ENCODE measurements around the gene ISCU. TPM values are rescaled to one million over a fixed set of nuclear protein-coding genes. Genes with fewer than 3 reads are reported as not detected.
A peak's percentile ranks its signal among the peaks of the same experiment; 100 is the strongest.

ISCU gene
- total RNA-seq, 1 donor, result 184 TPM

DNA sequence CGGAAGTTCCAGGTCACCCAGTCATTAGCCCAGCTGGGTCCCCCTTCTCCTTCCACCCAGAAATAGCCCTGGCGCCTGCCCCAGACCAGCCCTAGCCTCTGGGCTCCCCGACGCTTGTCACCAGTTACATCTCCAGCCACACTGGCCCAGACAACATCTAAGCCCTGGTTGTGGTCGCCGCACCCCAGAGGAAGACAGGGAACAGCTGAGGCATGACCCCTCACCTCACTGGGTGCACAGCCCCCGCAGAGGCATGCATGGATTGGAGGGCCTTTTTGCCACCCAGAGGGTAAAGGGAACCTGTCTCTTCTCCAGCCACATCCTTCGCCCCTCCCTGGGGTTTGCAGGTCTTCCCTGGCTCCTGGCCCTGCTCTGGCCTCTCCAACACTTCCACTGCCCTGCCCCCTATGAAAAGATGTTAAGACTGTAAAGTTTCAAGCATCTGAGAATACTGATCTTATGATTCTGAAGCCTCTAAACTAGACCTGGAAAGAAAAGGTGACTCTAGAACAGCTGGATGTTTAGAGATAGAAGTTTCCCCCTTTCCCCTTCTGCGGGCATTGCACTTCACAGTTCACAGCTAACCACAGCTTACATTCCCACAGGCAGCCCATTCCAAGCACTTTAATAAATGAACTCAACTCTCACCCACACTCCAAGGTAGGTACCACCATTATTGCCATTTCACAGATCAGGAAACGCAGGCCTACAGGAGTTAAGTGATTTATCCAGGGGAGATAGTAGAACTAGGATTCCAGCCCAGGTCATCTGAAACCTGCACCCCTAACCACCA, 20.8 kb downstream of the ISCU start:
- peak; percentile 65 for DNase-seq (ENCODE audit: insufficient read length, low spot score, missing footprints)
- TF ChIP-seq, protein P1, sequence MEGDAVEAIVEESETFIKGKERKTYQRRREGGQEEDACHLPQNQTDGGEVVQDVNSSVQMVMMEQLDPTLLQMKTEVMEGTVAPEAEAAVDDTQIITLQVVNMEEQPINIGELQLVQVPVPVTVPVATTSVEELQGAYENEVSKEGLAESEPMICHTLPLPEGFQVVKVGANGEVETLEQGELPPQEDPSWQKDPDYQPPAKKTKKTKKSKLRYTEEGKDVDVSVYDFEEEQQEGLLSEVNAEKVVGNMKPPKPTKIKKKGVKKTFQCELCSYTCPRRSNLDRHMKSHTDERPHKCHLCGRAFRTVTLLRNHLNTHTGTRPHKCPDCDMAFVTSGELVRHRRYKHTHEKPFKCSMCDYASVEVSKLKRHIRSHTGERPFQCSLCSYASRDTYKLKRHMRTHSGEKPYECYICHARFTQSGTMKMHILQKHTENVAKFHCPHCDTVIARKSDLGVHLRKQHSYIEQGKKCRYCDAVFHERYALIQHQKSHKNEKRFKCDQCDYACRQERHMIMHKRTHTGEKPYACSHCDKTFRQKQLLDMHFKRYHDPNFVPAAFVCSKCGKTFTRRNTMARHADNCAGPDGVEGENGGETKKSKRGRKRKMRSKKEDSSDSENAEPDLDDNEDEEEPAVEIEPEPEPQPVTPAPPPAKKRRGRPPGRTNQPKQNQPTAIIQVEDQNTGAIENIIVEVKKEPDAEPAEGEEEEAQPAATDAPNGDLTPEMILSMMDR (IDR thresholded peaks at IDR 0.05; ENCODE audit: extremely low read depth, low read depth, low read length), result no peak
- no peak overlapping the region for H3K4me3 ChIP-seq (ENCODE audit: insufficient read depth, low read length)
- no peaks in the 10 kb centered on the region for H3K79me2 ChIP-seq (ENCODE audit: insufficient read depth, low read length)
- H3K27ac ChIP-seq (ENCODE audit: low read depth, low read length), result no peak overlapping the region
- H3K9me3 ChIP-seq (ENCODE audit: low read depth, low read length), result no peaks in the 10 kb centered on the region
- H3K4me1 ChIP-seq (ENCODE audit: insufficient read depth, low read length), result no peaks in the 10 kb centered on the region
- H3K27me3 ChIP-seq (ENCODE audit: insufficient read depth, low read length), result no peaks in the 10 kb centered on the region
- H3K4me2 ChIP-seq (ENCODE audit: insufficient read depth, low read length), result no peak overlapping the region
- H2AFZ ChIP-seq (ENCODE audit: low read length), result no peak overlapping the region
- H3K36me3 ChIP-seq (ENCODE audit: insufficient read depth, low read length), result no peaks in the 10 kb centered on the region
- no peaks in the 10 kb centered on the region for H4K20me1 ChIP-seq (ENCODE audit: insufficient read depth, low read length)

DNA sequence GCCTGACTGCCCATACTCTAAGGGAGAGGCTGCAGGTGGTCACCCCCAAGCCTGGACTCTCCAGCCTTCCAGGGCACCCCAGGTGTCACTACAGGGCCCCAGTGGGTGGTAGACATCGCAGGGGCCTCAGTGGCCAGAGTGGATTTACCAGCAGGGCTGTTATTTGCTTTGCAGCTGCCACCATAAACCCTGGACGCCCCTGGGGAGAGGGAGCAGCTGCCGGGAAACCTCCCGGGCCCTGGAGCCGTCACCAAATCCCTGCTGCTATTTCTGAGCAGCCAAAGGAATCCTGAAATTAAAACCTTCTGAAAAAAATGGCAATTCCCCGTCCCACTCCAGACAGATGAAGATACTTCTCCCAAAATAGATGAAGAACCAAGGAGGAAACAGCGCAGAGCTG, 21.6 kb downstream of the ISCU start:
- no peak overlapping the region for H3K27ac ChIP-seq (ENCODE audit: low read depth, low read length)
- no peaks in the 10 kb centered on the region for H3K9me3 ChIP-seq (ENCODE audit: low read depth, low read length)
- H3K36me3 ChIP-seq (ENCODE audit: insufficient read depth, low read length), result no peaks in the 10 kb centered on the region
- TF ChIP-seq, protein P1 (IDR thresholded peaks at IDR 0.05; ENCODE audit: extremely low read depth, low read depth, low read length), result no peak
- no peaks in the 10 kb centered on the region for H3K4me1 ChIP-seq (ENCODE audit: insufficient read depth, low read length)
- H3K4me3 ChIP-seq (ENCODE audit: insufficient read depth, low read length), result no peak overlapping the region
- H3K4me2 ChIP-seq (ENCODE audit: insufficient read depth, low read length), result no peak overlapping the region
- no peaks in the 10 kb centered on the region for H3K27me3 ChIP-seq (ENCODE audit: insufficient read depth, low read length)
- H2AFZ ChIP-seq (ENCODE audit: low read length), result no peak overlapping the region
- peak; percentile 82 for DNase-seq (ENCODE audit: insufficient read length, low spot score, missing footprints)
- H3K79me2 ChIP-seq (ENCODE audit: insufficient read depth, low read length), result no peaks in the 10 kb centered on the region
- no peaks in the 10 kb centered on the region for H4K20me1 ChIP-seq (ENCODE audit: insufficient read depth, low read length)

DNA sequence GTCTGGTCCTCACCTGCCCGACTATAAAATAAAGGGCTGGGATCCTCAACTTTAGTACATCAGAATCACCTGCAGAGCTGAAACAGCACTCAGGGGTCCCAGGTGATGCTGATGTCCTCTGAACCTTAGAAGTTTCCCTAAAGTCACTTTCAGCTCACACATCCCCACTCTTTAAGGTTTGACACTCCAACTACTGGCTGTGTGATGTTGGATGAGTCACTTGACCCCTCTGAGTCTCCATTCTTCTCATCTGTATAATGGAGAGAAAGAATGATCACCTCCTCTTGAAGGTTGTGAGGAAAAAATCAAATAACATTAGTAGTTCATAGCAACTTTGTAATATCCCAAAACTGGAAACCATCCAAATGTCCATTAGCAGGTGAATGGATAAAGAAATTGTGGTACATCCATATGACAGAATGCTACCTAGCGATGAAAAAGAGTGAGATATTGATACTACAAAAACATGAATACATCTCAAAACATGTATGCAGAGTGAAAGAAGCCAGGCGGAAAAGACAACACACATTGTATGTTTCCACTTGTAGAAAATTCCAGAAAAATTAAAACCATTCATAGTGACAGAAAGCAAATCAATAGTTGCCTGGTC, 22.2 kb downstream of the ISCU start:
- no peak overlapping the region for H3K4me3 ChIP-seq (ENCODE audit: insufficient read depth, low read length)
- H3K79me2 ChIP-seq (ENCODE audit: insufficient read depth, low read length), result no peaks in the 10 kb centered on the region
- H3K9me3 ChIP-seq (ENCODE audit: low read depth, low read length), result no peaks in the 10 kb centered on the region
- no peaks in the 10 kb centered on the region for H4K20me1 ChIP-seq (ENCODE audit: insufficient read depth, low read length)
- no peak overlapping the region for H3K27ac ChIP-seq (ENCODE audit: low read depth, low read length)
- H2AFZ ChIP-seq (ENCODE audit: low read length), result no peak overlapping the region
- no peaks in the 10 kb centered on the region for H3K4me1 ChIP-seq (ENCODE audit: insufficient read depth, low read length)
- no peak overlapping the region for H3K4me2 ChIP-seq (ENCODE audit: insufficient read depth, low read length)
- TF ChIP-seq, protein P1 (IDR thresholded peaks at IDR 0.05; ENCODE audit: extremely low read depth, low read depth, low read length), result no peak
- peak; percentile 65 for DNase-seq (ENCODE audit: insufficient read length, low spot score, missing footprints)
- H3K27me3 ChIP-seq (ENCODE audit: insufficient read depth, low read length), result no peaks in the 10 kb centered on the region
- H3K36me3 ChIP-seq (ENCODE audit: insufficient read depth, low read length), result no peaks in the 10 kb centered on the region

DNA sequence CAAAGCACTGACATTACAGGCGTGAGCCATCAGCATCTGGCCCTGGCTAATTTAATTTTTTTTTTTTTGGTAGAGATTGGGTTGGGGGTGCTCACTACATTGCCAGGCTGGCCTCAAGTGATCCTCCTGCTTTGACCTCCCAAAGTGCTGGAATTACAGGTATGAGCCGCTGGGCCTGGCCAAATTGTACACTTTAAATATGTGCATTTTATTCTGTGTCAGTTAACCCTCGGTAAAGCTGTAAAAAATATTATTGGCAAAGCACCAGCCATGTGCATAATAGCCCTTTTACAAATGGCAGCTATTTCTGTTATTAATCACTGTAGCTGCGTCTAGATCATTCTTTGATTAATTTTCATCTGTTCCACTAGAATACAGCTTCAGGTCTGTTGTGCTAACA, 23.5 kb downstream of the ISCU start:
- no peaks in the 10 kb centered on the region for H3K4me1 ChIP-seq (ENCODE audit: insufficient read depth, low read length)
- TF ChIP-seq, protein P1 (IDR thresholded peaks at IDR 0.05; ENCODE audit: extremely low read depth, low read depth, low read length), result no peak
- no peaks in the 10 kb centered on the region for H4K20me1 ChIP-seq (ENCODE audit: insufficient read depth, low read length)
- no peaks in the 10 kb centered on the region for H3K9me3 ChIP-seq (ENCODE audit: low read depth, low read length)
- no peak for DNase-seq (ENCODE audit: insufficient read length, low spot score, missing footprints)
- no peaks in the 10 kb centered on the region for H3K79me2 ChIP-seq (ENCODE audit: insufficient read depth, low read length)
- no peak overlapping the region for H3K4me2 ChIP-seq (ENCODE audit: insufficient read depth, low read length)
- H3K27me3 ChIP-seq (ENCODE audit: insufficient read depth, low read length), result no peaks in the 10 kb centered on the region
- H3K36me3 ChIP-seq (ENCODE audit: insufficient read depth, low read length), result no peaks in the 10 kb centered on the region
- H3K27ac ChIP-seq (ENCODE audit: low read depth, low read length), result no peak overlapping the region
- H2AFZ ChIP-seq (ENCODE audit: low read length), result no peak overlapping the region
- H3K4me3 ChIP-seq (ENCODE audit: insufficient read depth, low read length), result no peak overlapping the region

Data from osteoblast (primary cell).